Mucosa of rectum (tissue), 2 donors: ENCODE measurements around the gene TMEM97.

Experiments
- H3K27ac ChIP-seq, 2 donors: one replicate each; pipeline ENCODE4 v1.7.0; 2013; ENCODE audit warnings: inconsistent platforms in 2 of 2, low read depth in 2 of 2, low read length in 2 of 2
- H3K27me3 ChIP-seq, 2 donors: one replicate each; pipeline ENCODE4 v1.7.0; 2013; ENCODE audit warnings: low read length in 2 of 2; ENCODE audit not compliant: control insufficient read depth in 2 of 2, insufficient read depth in 2 of 2
- H3K36me3 ChIP-seq, 2 donors: one replicate each; pipeline ENCODE4 v1.7.0; 2013; ENCODE audit warnings: low read length in 2 of 2; ENCODE audit not compliant: control insufficient read depth in 2 of 2, insufficient read depth in 2 of 2
- H3K4me1 ChIP-seq, 2 donors: one replicate each; pipeline ENCODE4 v1.7.0; 2013; ENCODE audit warnings: low read length in 2 of 2, mild to moderate bottlenecking in 1 of 2; ENCODE audit not compliant: control insufficient read depth in 2 of 2, insufficient read depth in 2 of 2
- H3K4me3 ChIP-seq, 2 donors: one replicate each; pipeline ENCODE4 v1.7.0; 2013; ENCODE audit warnings: low read length in 2 of 2
- H3K9ac ChIP-seq, 2 donors: one replicate each; pipeline ENCODE4 v1.7.0; 2013; ENCODE audit warnings: low read length in 2 of 2, low read depth in 1 of 2, mild to moderate bottlenecking in 1 of 2
- H3K9me3 ChIP-seq, 2 donors: one replicate each; pipeline ENCODE4 v1.7.0; 2013; ENCODE audit warnings: low read length in 2 of 2; ENCODE audit not compliant: control insufficient read depth in 2 of 2
- donor health status: healthy.
- donor health status: Normal muscosa, but diverticular disease.

Gene TMEM97

GRCh38 chr17:28327031-28327607, 8.1 kb downstream of the TMEM97 start:
- Histone ChIP-seq H3K9ac (no peak overlapping the region), H3K36me3 (peaks cover 28 to 40% of the 10 kb centered on the region in 2 donors), H3K4me3 (no peak overlapping the region), H3K9me3 (no peaks in the 10 kb centered on the region), H3K27me3 (no peaks in the 10 kb centered on the region), H3K4me1 (peaks cover 2 to 9% of the 10 kb centered on the region in 2 donors), H3K27ac (no peak overlapping the region)

DNA sequence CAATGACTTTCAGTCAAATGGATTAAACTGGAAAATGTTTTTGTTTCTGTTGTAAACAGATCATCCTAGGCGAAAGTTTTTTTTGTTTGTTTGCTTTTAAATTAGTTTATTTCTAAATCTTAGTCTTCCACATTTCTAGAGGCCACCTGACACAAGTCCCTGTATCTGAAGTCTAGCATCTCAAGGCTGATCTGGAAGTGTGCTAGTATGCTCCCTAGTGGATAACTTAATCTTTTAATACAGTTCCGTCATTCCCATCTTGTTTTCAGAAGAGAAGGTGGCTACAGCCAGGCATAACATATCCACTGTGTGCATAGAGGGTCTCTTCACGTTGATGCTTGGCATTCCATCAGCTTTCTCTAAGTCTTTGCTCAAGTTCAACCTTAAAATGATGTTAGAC, 8.7 kb downstream of the TMEM97 start:
- H3K27ac ChIP-seq = no peak overlapping the region
- no peaks in the 10 kb centered on the region for H3K27me3 ChIP-seq
- no peak overlapping the region for H3K4me3 ChIP-seq
- H3K9me3 ChIP-seq = no peaks in the 10 kb centered on the region
- H3K4me1 ChIP-seq = peaks cover 2 to 9% of the 10 kb centered on the region in 2 donors
- H3K36me3 ChIP-seq = peaks cover 30 to 41% of the 10 kb centered on the region in 2 donors
- no peak overlapping the region for H3K9ac ChIP-seq

DNA sequence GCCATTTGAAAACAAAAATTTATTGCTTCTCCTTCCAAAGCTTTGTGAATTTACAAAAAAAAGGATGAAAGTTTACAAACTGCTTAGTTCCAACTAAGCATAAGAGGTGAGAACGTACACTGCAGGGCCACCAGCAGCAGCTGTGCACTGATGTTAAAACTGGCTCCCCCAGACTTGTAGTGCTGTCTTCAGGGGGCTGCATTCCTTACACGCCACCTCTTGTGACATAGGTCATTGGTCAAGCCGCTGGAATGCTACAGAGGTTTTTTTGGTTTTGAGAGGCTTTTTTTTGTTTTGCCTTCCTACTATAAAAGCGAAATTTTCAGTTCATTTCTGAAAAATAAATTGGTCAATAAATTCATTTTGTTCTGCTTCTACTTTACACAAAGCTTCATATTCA, 9.3 kb downstream of the TMEM97 start:
- peaks cover 30 to 41% of the 10 kb centered on the region in 2 donors for H3K36me3 ChIP-seq
- no peak overlapping the region for H3K27ac ChIP-seq
- no peak overlapping the region for H3K4me3 ChIP-seq
- H3K27me3 ChIP-seq = no peaks in the 10 kb centered on the region
- H3K9me3 ChIP-seq = no peaks in the 10 kb centered on the region
- H3K4me1 ChIP-seq = peaks cover 2 to 9% of the 10 kb centered on the region in 2 donors
- no peak overlapping the region for H3K9ac ChIP-seq

GRCh38 chr17:28330671-28331070, 11.7 kb downstream of the TMEM97 start:
- H3K4me3 ChIP-seq = no peak overlapping the region
- H3K27me3 ChIP-seq = no peaks in the 10 kb centered on the region
- H3K36me3 ChIP-seq = peaks cover 30 to 41% of the 10 kb centered on the region in 2 donors
- no peak overlapping the region for H3K27ac ChIP-seq
- no peak overlapping the region for H3K9ac ChIP-seq
- H3K4me1 ChIP-seq = peaks cover 9 to 11% of the 10 kb centered on the region in 2 donors
- H3K9me3 ChIP-seq = no peaks in the 10 kb centered on the region

DNA sequence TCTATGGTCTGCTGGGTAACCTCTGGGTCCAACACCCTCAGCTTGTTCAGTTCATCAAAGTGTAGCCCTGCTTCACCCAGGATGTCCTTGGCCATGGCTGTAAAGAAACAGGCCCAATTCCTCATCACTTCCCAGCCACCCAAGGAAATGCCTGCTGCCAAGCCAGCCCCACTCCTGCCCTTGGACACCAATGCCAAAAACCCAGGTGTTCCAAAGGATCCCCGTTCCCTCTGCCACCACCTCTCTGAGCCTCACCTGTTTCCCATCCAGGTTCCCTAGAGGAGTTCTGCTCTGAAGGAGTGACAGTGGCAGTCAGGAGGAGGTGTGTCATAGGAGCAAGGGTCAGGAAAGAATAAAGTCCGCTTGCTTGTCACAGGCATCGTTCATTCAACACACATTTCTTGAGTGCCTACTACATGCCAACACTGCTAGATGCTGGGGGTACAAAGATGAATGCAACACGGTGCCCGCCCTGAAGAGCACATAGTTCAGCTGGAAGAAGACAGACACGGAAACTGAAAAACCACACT, 13.0 kb downstream of the TMEM97 start:
- Histone ChIP-seq H3K9ac (no peak overlapping the region), H3K36me3 (peaks cover 30 to 41% of the 10 kb centered on the region in 2 donors), H3K4me3 (no peak overlapping the region), H3K9me3 (no peaks in the 10 kb centered on the region), H3K27ac (no peak overlapping the region), H3K27me3 (no peaks in the 10 kb centered on the region), H3K4me1 (peaks cover 17 to 19% of the 10 kb centered on the region in 2 donors)

- Histone ChIP-seq H3K4me3 (no peak overlapping the region), H3K27ac (no peak overlapping the region), H3K36me3 (peaks cover 24 to 30% of the 10 kb centered on the region in 2 donors), H3K4me1 (peaks cover 19 to 20% of the 10 kb centered on the region in 2 donors), H3K27me3 (no peaks in the 10 kb centered on the region), H3K9ac (no peak overlapping the region), H3K9me3 (no peaks in the 10 kb centered on the region)
These were observed 14.2 kb downstream of the TMEM97 start for GRCh38 chr17:28333083-28333746.

- Histone ChIP-seq H3K4me1 (peaks cover 19 to 20% of the 10 kb centered on the region in 2 donors), H3K9ac (peak overlapping the region; percentile 76 to 78), H3K27me3 (no peaks in the 10 kb centered on the region), H3K9me3 (no peaks in the 10 kb centered on the region), H3K36me3 (peaks cover 21 to 22% of the 10 kb centered on the region in 2 donors), H3K4me3 (peak overlapping the region; percentile 82 to 89), H3K27ac (no peak overlapping the region)
These were observed 15.2 kb downstream of the TMEM97 start for GRCh38 chr17:28334171-28334570.

DNA sequence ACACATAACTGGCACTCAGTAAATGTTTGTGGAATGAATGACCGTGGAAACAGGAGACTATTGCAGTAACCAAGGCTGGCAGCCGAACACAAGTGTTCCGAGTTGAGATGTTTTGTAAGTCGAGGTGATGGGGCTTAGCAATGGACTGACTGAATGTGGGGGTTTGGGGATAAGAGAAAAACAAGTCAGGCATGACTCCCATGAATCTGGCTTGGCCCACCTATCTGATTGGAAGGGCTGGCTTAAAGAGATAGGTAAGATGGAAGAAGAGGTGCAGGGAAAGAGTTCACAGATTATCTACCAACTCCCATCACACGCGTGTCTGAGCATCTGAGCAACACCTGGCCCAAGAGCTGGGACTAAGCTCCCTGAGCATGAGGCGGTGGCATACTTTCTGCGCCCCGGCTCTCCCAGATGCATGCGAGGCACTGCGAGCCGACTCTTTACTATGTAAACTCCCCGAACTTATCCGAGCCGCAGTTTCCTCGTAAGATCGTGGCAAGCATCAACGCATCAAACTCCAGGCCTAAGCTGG, 15.7 kb downstream of the TMEM97 start:
- Histone ChIP-seq H3K27ac (peak overlapping the region; percentile 84 to 93), H3K27me3 (no peaks in the 10 kb centered on the region), H3K4me3 (peak overlapping the region; percentile 82 to 89), H3K4me1 (peaks cover 19 to 20% of the 10 kb centered on the region in 2 donors), H3K9ac (peak overlapping the region; percentile 76 to 78), H3K9me3 (no peaks in the 10 kb centered on the region), H3K36me3 (peaks cover 19 to 21% of the 10 kb centered on the region in 2 donors)

- peaks cover 19 to 20% of the 10 kb centered on the region in 2 donors for H3K4me1 ChIP-seq
These were observed 16.4 kb downstream of the TMEM97 start, which contains the start of the genes IFT20 and TNFAIP1 for GRCh38 chr17:28335201-28335958. Gene IFT20 (minus strand): TSS chr17:28335472. CDS start chr17:28331985, 3,487 bp downstream. Gene TNFAIP1 (plus strand): TSS chr17:28335761. CDS start chr17:28339522, 3,761 bp downstream.

More at GRCh38 chr17:28335201-28335958, 16.4 kb downstream of the TMEM97 start, which contains the start of the genes IFT20 and TNFAIP1:
- H3K27me3 ChIP-seq = no peaks in the 10 kb centered on the region
- peak within 1 kb of the TSS; percentile 82 to 89 for H3K4me3 ChIP-seq
- H3K36me3 ChIP-seq = peaks cover 23 to 26% of the 10 kb centered on the region in 2 donors
- H3K9me3 ChIP-seq = no peaks in the 10 kb centered on the region
- peak within 1 kb of the TSS; percentile 89 to 93 for H3K27ac ChIP-seq
- peak within 1 kb of the TSS; percentile 76 to 78 for H3K9ac ChIP-seq
